Prostate gland (tissue), 2 donors: ENCODE results near the gene PES1. TPM values are rescaled to one million over a fixed set of nuclear protein-coding genes. Genes with fewer than 3 reads are reported as not detected.

Experiments
- DNase-seq: peaks from one replicate; pipeline ENCODE4 v3.0.0-alpha.2; 2019; ENCODE audit warnings: low spot score
- H3K27ac ChIP-seq, 2 donors: fragments of 200-600 bp; sonication (generic); 2 replicates each; pipeline ENCODE4 v1.5.1; 2017 to 2019
- H3K27me3 ChIP-seq: fragments of 200-600 bp; sonication (generic); replicated peaks from 2 replicates; pipeline ENCODE4 v1.5.1; 2019; ENCODE audit not compliant: insufficient read depth
- H3K36me3 ChIP-seq, 2 donors: fragments of 200-600 bp; sonication (generic); 1 replicate in 1 of 2; 2 replicates in 1 of 2; pipeline versions ENCODE4 v1.5.1 to v1.8.1; 2017 to 2019
- H3K4me1 ChIP-seq: fragments of 200-600 bp; sonication (generic); replicated peaks from 2 replicates; pipeline ENCODE4 v1.5.1; 2019
- H3K4me3 ChIP-seq, 2 donors: fragments of 200-600 bp; sonication (generic); 2 replicates each; pipeline ENCODE4 v1.5.1; 2017 to 2019
- H3K9me3 ChIP-seq: fragments of 200-600 bp; sonication (generic); 2 replicates; pipeline ENCODE4 v1.5.1; 2017
- CTCF ChIP-seq, 4 experiments: fragments of 200-600 bp in 2 of 4; fragments of 450-650 bp in 2 of 4; sonication (generic) in 2 of 4; IDR thresholded peaks; 1 replicate in 3 of 4; 2 replicates in 1 of 4; pipeline ENCODE4 v1.5.1; 2016 to 2019; ENCODE audit warnings: antibody characterized with exemption in 4 of 4, mild to moderate bottlenecking in 2 of 4, moderate library complexity in 2 of 4
- POLR2A ChIP-seq: fragments of 450-650 bp; IDR thresholded peaks from one replicate; pipeline ENCODE4 v1.6.1; 2016; ENCODE audit warnings: antibody characterized with exemption, mild to moderate bottlenecking
- POLR2AphosphoS5 ChIP-seq: sonication (generic); formaldehyde crosslinking; IDR thresholded peaks from one replicate; pipeline ENCODE4 v1.6.1; 2017; ENCODE audit warnings: antibody characterized with exemption
- WGBS: methylation state at CpG from one replicate; pipeline ENCODE4 v1.1.5; 2018; 5-methylcytosine and 5-hydroxymethylcytosine counted together
- intact Hi-C: fragments of 100-400 bp; cut with DNase I; formaldehyde crosslinking; loops from one replicate; pipeline ENCODE4 v1.14.2; 2022
- total RNA-seq, 2 donors: library from RNA; depleted of rRNA; stranded (reverse); fragments of >200 nt; gene quantifications; one replicate each; pipeline ENCODE4 v1.1.0, GENCODE V29; 2016

The PES1 gene
- total RNA-seq, 2 donors from 2014 or later: 41.1 to 79.5 TPM

DNA sequence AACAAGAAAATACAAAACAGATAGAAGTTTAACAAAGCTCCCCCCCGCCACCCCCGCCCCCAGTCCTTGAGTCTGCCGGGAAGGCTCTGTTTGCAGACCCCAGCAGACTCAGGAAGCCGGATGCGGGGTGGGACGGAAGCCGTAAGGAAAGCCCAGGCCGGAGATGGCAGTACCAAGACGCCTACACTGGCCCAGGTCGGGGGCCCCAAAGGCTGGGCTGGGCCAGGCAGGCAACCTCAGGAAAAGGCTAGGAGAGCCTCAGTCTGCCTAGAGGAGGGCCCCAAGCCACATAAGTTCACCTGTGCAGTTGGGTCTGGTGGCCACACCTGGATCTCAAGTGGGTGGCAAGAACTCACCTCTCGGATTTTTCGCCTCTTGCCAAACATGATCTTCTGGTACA lies 13.2 kb downstream of the PES1 start:
- no peak for DNase-seq
- Histone ChIP-seq H3K4me3 (no peak overlapping the region), H3K9me3 (no peaks in the 10 kb centered on the region), H3K36me3 (peaks cover 49 to 55% of the 10 kb centered on the region in 2 donors), H3K27ac (no peak overlapping the region), H3K4me1 (peaks cover 2% of the 10 kb centered on the region), H3K27me3 (no peaks in the 10 kb centered on the region)
- TF ChIP-seq POLR2A (no peak), POLR2AphosphoS5 (no peak), CTCF (IDR thresholded peaks at IDR 0.05) (no peak)
- 81% methylated on average over 12 of the region's 12 CpGs for WGBS
- intact Hi-C loops: no loop called here

GRCh38 chr22:30575859-30576258 lies 15.9 kb downstream of the PES1 start:
- intact Hi-C loops: no loop called here
- Histone ChIP-seq H3K4me1 (peaks cover 2% of the 10 kb centered on the region), H3K4me3 (no peak overlapping the region), H3K27me3 (no peaks in the 10 kb centered on the region), H3K27ac (no peak overlapping the region), H3K36me3 (peaks cover 36 to 38% of the 10 kb centered on the region in 2 donors), H3K9me3 (no peaks in the 10 kb centered on the region)
- DNase-seq: no peak
- 72% methylated on average over 15 of the region's 15 CpGs for WGBS
- no peak for TF ChIP-seq POLR2A
- no peak for TF ChIP-seq CTCF (IDR thresholded peaks at IDR 0.05)

- intact Hi-C loops: no loop called here
- TF ChIP-seq CTCF (IDR thresholded peaks at IDR 0.05) (no peak), POLR2AphosphoS5 (no peak), POLR2A (no peak)
- 55% methylated on average over 11 of the region's 12 CpGs for WGBS
- Histone ChIP-seq H3K36me3 (peaks cover 28 to 31% of the 10 kb centered on the region in 2 donors), H3K4me1 (peaks cover 2% of the 10 kb centered on the region), H3K27me3 (no peaks in the 10 kb centered on the region), H3K9me3 (no peaks in the 10 kb centered on the region), H3K27ac (no peak overlapping the region), H3K4me3 (peak overlapping the region; percentile 8 to 21)
- no peak for DNase-seq
These were observed 16.6 kb downstream of the PES1 start for GRCh38 chr22:30574997-30575671.

GRCh38 chr22:30574095-30574981 lies 17.4 kb downstream of the PES1 start, which contains the start of gene GAL3ST1:
Gene GAL3ST1 (minus strand): TSS chr22:30574665. CDS start chr22:30557392, 17,273 bp downstream.
- 22% methylated on average over 12 of the region's 75 CpGs for WGBS
- peak within 1 kb of the TSS; percentile 8 to 21 for H3K4me3 ChIP-seq
- no peak within 1 kb of the TSS for H3K27ac ChIP-seq
- TF ChIP-seq POLR2AphosphoS5 (no peak), POLR2A (no peak), CTCF (IDR thresholded peaks at IDR 0.05) (no peak)
- DNase-seq: no peak
- peaks cover 2% of the 10 kb centered on the region for H3K4me1 ChIP-seq
- no peaks in the 10 kb centered on the region for H3K27me3 ChIP-seq
- H3K9me3 ChIP-seq: no peaks in the 10 kb centered on the region
- peaks cover 22 to 23% of the 10 kb centered on the region in 2 donors for H3K36me3 ChIP-seq
- intact Hi-C loops: no loop called here
